HG03196 (cell line): ENCODE measurements around the gene SPOCK2.

Experiments
- ATAC-seq: cut with Tn5 transposase; IDR thresholded peaks from one replicate; pipeline ENCODE4 v1.9.1; 2021; ENCODE audit not compliant: unreplicated experiment

The SPOCK2 gene

DNA sequence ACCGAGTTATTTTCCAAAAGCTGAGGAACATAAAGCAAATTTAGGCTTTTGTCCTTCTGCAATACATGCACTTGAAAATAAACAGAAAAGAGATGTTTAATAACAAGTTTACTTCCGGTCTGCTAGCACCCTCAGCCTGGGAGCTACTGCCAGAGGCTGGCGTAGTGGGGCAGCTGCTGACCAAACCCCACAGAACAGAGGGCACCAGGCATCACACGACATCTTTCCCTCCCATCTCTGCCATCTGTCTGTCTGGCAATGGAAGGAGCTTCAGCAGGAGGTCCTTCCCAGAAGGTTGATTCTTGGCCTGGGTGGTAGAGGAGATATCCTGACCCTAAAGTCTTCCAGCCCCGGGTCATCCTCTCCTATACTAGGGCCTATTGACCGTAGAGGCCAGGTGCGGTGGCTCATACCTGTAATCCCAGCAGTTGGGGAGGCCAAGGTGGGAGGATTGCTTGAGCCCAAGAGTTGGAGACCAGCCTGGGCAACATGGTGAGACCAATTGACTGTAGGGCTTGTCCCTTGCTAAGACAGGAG is 76.3 kb downstream of the SPOCK2 start:
- no peak for ATAC-seq

DNA sequence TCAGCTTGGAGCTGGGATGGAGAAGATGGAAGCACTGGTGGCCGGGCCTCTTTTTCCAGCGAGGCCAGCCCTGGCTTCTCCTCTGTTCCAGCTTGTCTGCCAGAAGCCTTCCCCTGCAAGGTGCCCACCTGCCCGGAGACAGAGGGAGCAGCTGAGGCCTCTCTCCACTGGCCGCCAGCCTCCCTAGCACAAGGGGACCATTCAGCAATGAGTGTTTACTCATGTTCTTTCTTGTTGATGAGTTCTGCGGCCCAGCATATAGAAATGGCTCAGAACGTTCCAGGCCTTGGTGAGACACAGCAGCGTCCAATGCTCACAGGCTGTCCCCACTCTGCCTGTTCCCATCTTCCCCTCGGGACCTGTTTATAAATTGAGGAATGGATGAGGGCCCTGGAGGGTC is 76.9 kb downstream of the SPOCK2 start:
- no peak for ATAC-seq

DNA sequence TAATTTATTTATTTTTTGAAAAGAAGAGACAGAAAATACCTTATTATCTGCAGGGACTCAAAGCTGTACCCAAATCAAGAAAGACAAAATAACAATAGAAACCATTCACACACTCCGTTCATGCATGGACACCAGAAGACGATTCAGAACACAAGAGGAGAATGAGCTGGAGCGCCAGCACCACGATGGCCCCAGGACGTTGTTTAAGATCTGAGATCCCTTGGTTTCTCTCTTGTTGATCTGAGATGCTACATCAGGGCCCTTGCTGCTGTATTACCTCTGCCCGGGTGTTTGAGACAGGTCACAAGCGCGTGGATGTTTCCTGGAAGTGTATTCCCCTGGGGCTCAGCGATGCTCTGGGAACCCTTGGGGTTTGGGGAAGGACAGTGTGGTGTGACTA is 77.3 kb downstream of the SPOCK2 start:
- no peak for ATAC-seq

DNA sequence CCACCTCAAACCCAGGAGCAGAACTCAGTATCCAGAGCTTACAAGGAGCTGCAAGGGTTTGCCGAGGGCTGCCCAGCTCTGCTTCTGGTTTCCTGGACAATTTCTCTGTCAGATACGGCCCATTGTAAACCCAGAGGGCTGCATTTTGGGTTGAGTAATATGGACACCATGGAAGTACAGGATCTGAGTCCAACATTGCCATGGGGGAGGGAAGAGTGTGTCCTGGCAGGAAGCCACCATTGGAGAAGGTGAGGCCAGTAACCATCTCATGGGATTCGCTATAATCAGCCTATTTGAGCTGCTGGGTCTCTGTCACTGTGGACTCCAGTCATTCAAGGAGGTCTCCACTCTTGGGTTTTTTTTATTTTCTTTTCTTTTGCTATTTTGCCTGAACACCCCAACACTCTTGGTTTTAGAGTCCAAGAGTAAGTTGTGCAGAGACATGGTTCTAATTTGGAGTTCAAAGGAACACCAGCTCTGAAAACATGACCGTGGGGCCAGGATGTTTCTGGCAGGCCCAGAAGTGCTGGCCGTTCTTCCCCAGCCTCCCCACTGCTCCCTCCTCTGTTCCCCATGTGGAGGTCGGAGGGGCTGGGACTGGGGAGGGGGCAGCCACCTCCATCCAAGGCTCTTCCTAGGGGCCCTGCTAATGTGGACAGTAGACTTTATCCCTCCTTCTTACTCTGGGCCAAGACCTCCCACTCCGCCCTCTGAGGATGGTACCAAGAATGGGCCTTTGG is 77.9 kb downstream of the SPOCK2 start:
- ATAC-seq = no peak

DNA sequence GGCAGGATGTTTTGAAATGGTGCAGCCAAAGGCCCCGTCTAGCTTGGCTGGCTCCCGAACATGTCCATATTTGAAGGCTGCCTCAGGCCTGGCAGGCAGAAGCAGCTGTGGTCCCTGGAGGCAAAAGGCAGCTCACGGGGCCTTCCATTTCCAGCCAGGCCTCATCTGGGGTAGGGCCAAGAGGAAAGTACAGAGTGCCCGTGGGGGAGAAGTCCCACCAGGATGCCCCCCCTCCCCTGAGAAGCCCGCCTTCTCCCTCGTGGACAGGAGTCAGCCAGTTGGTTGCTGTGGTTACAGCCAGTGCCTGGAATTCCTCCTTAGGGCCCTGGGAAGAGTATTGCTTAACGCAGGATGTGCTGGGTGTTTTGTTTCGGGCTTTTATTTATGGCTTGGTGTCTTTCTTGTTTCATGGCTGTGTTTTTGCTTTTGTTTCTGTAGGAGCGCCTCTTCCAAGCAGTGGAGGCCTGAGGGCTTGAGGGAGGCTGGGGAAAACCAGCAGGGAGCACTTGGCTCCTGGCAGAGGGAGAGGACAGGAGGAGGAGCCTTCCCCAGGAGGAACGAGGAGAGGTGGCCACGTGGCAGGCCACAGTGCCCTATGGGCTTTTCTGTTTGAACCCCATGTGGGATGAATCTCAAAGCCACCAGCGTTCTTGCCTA is 78.8 kb downstream of the SPOCK2 start:
- ATAC-seq = no peak

DNA sequence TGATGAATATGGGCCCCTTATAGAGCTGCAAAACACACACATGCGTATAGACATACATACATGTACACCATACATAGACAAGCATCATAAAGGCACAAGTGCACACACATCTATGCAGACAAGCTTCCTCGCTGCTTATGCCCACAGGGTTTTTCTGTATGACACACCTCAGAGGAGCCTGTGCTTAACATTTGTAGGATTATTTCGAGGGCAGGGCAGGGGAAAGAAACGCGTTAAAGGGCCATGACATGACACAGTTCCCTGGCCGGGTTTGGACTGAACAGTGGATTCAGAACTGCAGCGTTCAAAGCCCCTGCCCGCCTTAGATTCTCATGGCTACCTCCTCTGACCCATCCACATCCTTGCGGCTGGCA is 79.3 kb downstream of the SPOCK2 start:
- no peak for ATAC-seq
